ENCODE measurements around the gene WNT3A. TPM values are rescaled to one million over a fixed set of nuclear protein-coding genes. Genes with fewer than 3 reads are reported as not detected.

WNT3A gene
- total RNA-seq, 2 donors from 2014 or later = 0.11 to 0.46 TPM

GRCh38 chr1:228081578-228082213 lies 74.9 kb downstream of the WNT3A start:
- Mint-ChIP-seq H3K27ac (peak overlapping the region; percentile 84), H3K36me3 (ENCODE audit: low read depth) (peaks cover 13% of the 10 kb centered on the region), H3K9me3 (no peaks in the 10 kb centered on the region), H3K27me3 (ENCODE audit: insufficient read depth) (peaks cover 24% of the 10 kb centered on the region), H3K4me3 (peak overlapping the region; percentile 99), H3K4me1 (peaks cover 33% of the 10 kb centered on the region)
- no peaks in the 10 kb centered on the region for H3K27me3 ChIP-seq (ENCODE audit: control insufficient read depth, insufficient read depth, low read length, poor library complexity, severe bottlenecking)
- peaks cover 15% of the 10 kb centered on the region for H3K4me1 ChIP-seq (ENCODE audit: control insufficient read depth, insufficient read depth, low read length)
- H3K9ac ChIP-seq (ENCODE audit: extremely low read depth, low read length, poor library complexity, severe bottlenecking) = peak overlapping the region; percentile 99
- DNase-seq = peak; percentile 87
- peak overlapping the region; percentile 86 for H3K4me3 ChIP-seq (ENCODE audit: low read length)
- TF ChIP-seq, protein P1, sequence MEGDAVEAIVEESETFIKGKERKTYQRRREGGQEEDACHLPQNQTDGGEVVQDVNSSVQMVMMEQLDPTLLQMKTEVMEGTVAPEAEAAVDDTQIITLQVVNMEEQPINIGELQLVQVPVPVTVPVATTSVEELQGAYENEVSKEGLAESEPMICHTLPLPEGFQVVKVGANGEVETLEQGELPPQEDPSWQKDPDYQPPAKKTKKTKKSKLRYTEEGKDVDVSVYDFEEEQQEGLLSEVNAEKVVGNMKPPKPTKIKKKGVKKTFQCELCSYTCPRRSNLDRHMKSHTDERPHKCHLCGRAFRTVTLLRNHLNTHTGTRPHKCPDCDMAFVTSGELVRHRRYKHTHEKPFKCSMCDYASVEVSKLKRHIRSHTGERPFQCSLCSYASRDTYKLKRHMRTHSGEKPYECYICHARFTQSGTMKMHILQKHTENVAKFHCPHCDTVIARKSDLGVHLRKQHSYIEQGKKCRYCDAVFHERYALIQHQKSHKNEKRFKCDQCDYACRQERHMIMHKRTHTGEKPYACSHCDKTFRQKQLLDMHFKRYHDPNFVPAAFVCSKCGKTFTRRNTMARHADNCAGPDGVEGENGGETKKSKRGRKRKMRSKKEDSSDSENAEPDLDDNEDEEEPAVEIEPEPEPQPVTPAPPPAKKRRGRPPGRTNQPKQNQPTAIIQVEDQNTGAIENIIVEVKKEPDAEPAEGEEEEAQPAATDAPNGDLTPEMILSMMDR (conservative IDR thresholded peaks at IDR 0.05) = no peak
- 18 to 27% methylated on average over 8 to 31 of the region's 31 CpGs for WGBS, 2 experiments (ENCODE audit: insufficient coverage in 1 of 2, insufficient read length in 1 of 2)
- peak overlapping the region; percentile 36 for H3K27ac ChIP-seq (ENCODE audit: low read depth, low read length)
- no peaks in the 10 kb centered on the region for H3K9me3 ChIP-seq (ENCODE audit: control insufficient read depth, low read length)
- H3K36me3 ChIP-seq (ENCODE audit: control insufficient read depth, insufficient read depth, low read length) = peaks cover 15% of the 10 kb centered on the region

- peaks cover 36% of the 10 kb centered on the region for H3K4me1 Mint-ChIP-seq
- Histone ChIP-seq H3K9ac (ENCODE audit: extremely low read depth, low read length, poor library complexity, severe bottlenecking) (peak within 1 kb of the TSS; percentile 99), H3K9me3 (ENCODE audit: control insufficient read depth, low read length) (no peaks in the 10 kb centered on the region), H3K4me1 (ENCODE audit: control insufficient read depth, insufficient read depth, low read length) (peaks cover 19% of the 10 kb centered on the region), H3K4me3 (ENCODE audit: low read length) (peak within 1 kb of the TSS; percentile 96), H3K27ac (ENCODE audit: low read depth, low read length) (peak within 1 kb of the TSS; percentile 87), H3K36me3 (ENCODE audit: control insufficient read depth, insufficient read depth, low read length) (peaks cover 19% of the 10 kb centered on the region), H3K27me3 (ENCODE audit: control insufficient read depth, insufficient read depth, low read length, poor library complexity, severe bottlenecking) (no peaks in the 10 kb centered on the region)
- TF ChIP-seq, protein P1 (conservative IDR thresholded peaks at IDR 0.05) = no peak
- peak within 1 kb of the TSS; percentile 99 for H3K4me3 Mint-ChIP-seq
- H3K27me3 Mint-ChIP-seq (ENCODE audit: insufficient read depth) = peaks cover 17% of the 10 kb centered on the region
- H3K9me3 Mint-ChIP-seq = no peaks in the 10 kb centered on the region
- WGBS, 2 experiments (ENCODE audit: insufficient coverage in 1 of 2, insufficient read length in 1 of 2) = 0% methylated on average over 33 to 87 of the region's 87 CpGs
- H3K36me3 Mint-ChIP-seq (ENCODE audit: low read depth) = peaks cover 14% of the 10 kb centered on the region
- H3K27ac Mint-ChIP-seq = peak within 1 kb of the TSS; percentile 100
- peak; percentile 96 for DNase-seq
These were observed 75.6 kb downstream of the WNT3A start, which contains the start of gene ARF1 for GRCh38 chr1:228082214-228082917. ARF1 (plus strand) TSS chr1:228082708; CDS start chr1:228097115, 14,407 bp downstream.

GRCh38 chr1:228082918-228083870 lies 76.4 kb downstream of the WNT3A start:
- Histone ChIP-seq H3K4me1 (ENCODE audit: control insufficient read depth, insufficient read depth, low read length) (peaks cover 25% of the 10 kb centered on the region), H3K27me3 (ENCODE audit: control insufficient read depth, insufficient read depth, low read length, poor library complexity, severe bottlenecking) (no peaks in the 10 kb centered on the region), H3K36me3 (ENCODE audit: control insufficient read depth, insufficient read depth, low read length) (peaks cover 27% of the 10 kb centered on the region), H3K9ac (ENCODE audit: extremely low read depth, low read length, poor library complexity, severe bottlenecking) (peak overlapping the region; percentile 99), H3K4me3 (ENCODE audit: low read length) (peak overlapping the region; percentile 96), H3K9me3 (ENCODE audit: control insufficient read depth, low read length) (no peaks in the 10 kb centered on the region), H3K27ac (ENCODE audit: low read depth, low read length) (peak overlapping the region; percentile 87)
- 0 to 1% methylated on average over 22 to 79 of the region's 79 CpGs for WGBS, 2 experiments (ENCODE audit: insufficient coverage in 1 of 2, insufficient read length in 1 of 2)
- peak; percentile 72 for DNase-seq
- peaks cover 10% of the 10 kb centered on the region for H3K27me3 Mint-ChIP-seq (ENCODE audit: insufficient read depth)
- TF ChIP-seq, protein P1 (conservative IDR thresholded peaks at IDR 0.05) = no peak
- H3K27ac Mint-ChIP-seq = peak overlapping the region; percentile 100
- peaks cover 20% of the 10 kb centered on the region for H3K36me3 Mint-ChIP-seq (ENCODE audit: low read depth)
- H3K9me3 Mint-ChIP-seq = no peaks in the 10 kb centered on the region
- H3K4me1 Mint-ChIP-seq = peaks cover 44% of the 10 kb centered on the region
- H3K4me3 Mint-ChIP-seq = peak overlapping the region; percentile 99
